OCI-LY3 (cell line): ENCODE measurements around the gene SEC31B.
A peak's percentile ranks its signal among the peaks of the same experiment; 100 is the strongest.

Experiments
- H2AFZ ChIP-seq: fragments of 200-600, 300-600 bp; shearing (Covaris generic); 2 replicates; pipeline ENCODE4 v1.6.0; 2014; ENCODE audit warnings: antibody characterized with exemption, low read depth, low read length
- H3K27ac ChIP-seq: fragments of 200-600, 300-600 bp; sonication (generic); 2 replicates; pipeline ENCODE4 v1.5.1; 2014; ENCODE audit warnings: mild to moderate bottlenecking, low read length, moderate library complexity, mixed read lengths
- H3K27me3 ChIP-seq: fragments of 200-600, 300-600 bp; sonication (generic); 2 replicates; pipeline ENCODE4 v1.6.1; 2014; ENCODE audit warnings: low read depth, low read length, mixed read lengths
- H3K36me3 ChIP-seq: fragments of 200-600, 300-600 bp; sonication (generic); replicated peaks from 2 replicates; pipeline ENCODE3; 2014; ENCODE audit warnings: low read depth, low read length, mixed read lengths
- H3K4me1 ChIP-seq: fragments of 300-600, 200-600 bp; sonication (generic); 2 replicates; pipeline ENCODE4 v1.6.1; 2014; ENCODE audit warnings: low read length, mixed read lengths
- H3K4me2 ChIP-seq: fragments of 200-600, 300-600 bp; sonication (generic); 2 replicates; pipeline ENCODE4 v1.6.1; 2014; ENCODE audit warnings: low read length, mixed read lengths
- H3K4me3 ChIP-seq: fragments of 300-600, 200-600 bp; sonication (generic); 2 replicates; pipeline ENCODE4 v1.5.1; 2014; ENCODE audit warnings: antibody characterized with exemption, mild to moderate bottlenecking, low read length, moderate library complexity
- H3K79me2 ChIP-seq: fragments of 300-600, 200-600 bp; shearing (Covaris generic); 2 replicates; pipeline ENCODE4 v1.6.1; 2014; ENCODE audit warnings: mild to moderate bottlenecking, low read length, mixed read lengths
- H3K9ac ChIP-seq: fragments of 300-600, 200-600 bp; shearing (Covaris generic); 2 replicates; pipeline ENCODE4 v1.6.0; 2014; ENCODE audit warnings: mild to moderate bottlenecking, low read length, moderate library complexity
- H3K9me3 ChIP-seq: fragments of 200-600, 300-600 bp; shearing (Covaris generic); 2 replicates; pipeline ENCODE4 v1.6.1; 2014; ENCODE audit warnings: low read length, mixed read lengths; ENCODE audit not compliant: insufficient read depth
- H4K20me1 ChIP-seq: fragments of 200-600, 300-600 bp; sonication (generic); 2 replicates; pipeline ENCODE4 v1.6.1; 2016; ENCODE audit warnings: low read length, mixed read lengths; ENCODE audit not compliant: insufficient read depth
- EZH2phosphoT487 ChIP-seq: fragments of 200-600 bp; shearing (Covaris generic); IDR thresholded peaks from 2 replicates; pipeline ENCODE4 v1.6.1; 2018; ENCODE audit warnings: antibody characterized with exemption, mixed run types, low read depth
- TF ChIP-seq, protein P1 (sequence below): fragments of 200-600, 300-600 bp; sonication (generic); IDR thresholded peaks from 2 replicates; pipeline ENCODE4 v1.5.1; 2014; ENCODE audit warnings: antibody characterized with exemption, low read length, low read depth

Gene SEC31B

DNA sequence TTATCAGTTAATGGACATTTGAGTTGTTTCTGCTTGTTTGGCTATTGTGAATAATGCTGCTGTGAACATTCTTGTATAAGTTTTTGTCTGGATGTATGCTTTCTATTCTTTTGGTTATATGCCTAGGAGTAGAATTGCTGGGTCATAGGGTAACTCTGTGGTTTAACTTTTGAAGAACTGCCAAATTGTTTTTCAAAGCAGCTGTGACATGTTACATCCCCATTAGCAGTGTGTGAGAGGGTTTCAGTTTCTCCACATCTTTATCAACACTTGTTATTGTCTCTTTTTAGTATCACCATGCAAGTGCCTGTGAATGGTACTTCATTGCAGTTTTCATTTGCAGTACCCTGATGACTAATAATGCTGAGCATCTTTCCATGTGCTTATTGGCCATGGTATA, 12.1 kb upstream of the SEC31B start:
- peaks cover 38% of the 10 kb centered on the region for H3K79me2 ChIP-seq
- peaks cover 2% of the 10 kb centered on the region for H3K36me3 ChIP-seq
- H3K27ac ChIP-seq = no peak overlapping the region
- no peak overlapping the region for H3K4me3 ChIP-seq
- H3K9me3 ChIP-seq = no peaks in the 10 kb centered on the region
- H4K20me1 ChIP-seq = peaks cover 6% of the 10 kb centered on the region; the same call in 1 of the 2 replicates
- H3K4me1 ChIP-seq = peaks cover 23% of the 10 kb centered on the region
- no peak overlapping the region for H3K4me2 ChIP-seq
- H2AFZ ChIP-seq = no peak overlapping the region
- H3K9ac ChIP-seq = no peak overlapping the region
- TF ChIP-seq, protein P1, sequence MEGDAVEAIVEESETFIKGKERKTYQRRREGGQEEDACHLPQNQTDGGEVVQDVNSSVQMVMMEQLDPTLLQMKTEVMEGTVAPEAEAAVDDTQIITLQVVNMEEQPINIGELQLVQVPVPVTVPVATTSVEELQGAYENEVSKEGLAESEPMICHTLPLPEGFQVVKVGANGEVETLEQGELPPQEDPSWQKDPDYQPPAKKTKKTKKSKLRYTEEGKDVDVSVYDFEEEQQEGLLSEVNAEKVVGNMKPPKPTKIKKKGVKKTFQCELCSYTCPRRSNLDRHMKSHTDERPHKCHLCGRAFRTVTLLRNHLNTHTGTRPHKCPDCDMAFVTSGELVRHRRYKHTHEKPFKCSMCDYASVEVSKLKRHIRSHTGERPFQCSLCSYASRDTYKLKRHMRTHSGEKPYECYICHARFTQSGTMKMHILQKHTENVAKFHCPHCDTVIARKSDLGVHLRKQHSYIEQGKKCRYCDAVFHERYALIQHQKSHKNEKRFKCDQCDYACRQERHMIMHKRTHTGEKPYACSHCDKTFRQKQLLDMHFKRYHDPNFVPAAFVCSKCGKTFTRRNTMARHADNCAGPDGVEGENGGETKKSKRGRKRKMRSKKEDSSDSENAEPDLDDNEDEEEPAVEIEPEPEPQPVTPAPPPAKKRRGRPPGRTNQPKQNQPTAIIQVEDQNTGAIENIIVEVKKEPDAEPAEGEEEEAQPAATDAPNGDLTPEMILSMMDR = no peak
- no peak for TF ChIP-seq EZH2phosphoT487
- no peaks in the 10 kb centered on the region for H3K27me3 ChIP-seq

DNA sequence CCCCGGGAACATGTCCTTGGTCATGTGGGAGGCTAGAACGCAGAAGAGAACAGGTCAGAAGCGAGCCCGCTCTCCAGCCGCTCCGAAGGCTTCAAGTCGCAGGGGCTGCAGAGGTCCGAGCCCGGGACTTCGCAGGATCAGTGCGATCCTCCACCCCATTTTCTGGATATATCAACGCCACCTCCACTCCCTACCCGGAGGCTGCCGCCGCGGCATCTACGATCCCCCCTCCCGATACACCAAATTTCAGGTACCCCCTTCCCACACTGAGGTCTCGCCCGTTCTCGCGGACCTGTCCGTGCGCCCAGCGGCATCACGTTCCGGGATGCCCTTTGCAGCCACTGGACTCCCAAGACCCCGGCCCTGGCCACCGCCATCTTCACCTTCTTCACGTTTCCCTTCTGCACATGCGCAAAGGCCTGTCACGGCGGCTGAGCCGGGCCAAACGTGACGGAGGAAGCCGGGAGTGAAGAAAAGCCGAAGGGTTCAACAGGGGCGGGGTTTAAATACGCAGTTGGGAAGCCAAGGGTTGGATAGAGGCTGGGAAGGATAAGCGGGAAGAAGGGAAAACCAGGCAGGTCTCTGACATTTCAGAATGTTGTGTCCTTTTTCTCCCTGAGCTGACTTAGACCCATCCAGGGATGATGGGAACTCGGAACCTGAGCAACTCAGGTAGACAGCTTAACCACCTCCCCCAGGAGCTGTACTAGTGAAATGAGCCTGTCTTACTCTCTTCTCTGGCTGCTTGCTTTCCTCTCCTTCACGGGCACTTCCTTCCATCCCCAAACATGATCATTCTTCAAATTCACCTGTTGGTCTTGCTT, 10.0 kb upstream of the SEC31B start, which contains the start of gene NDUFB8:
Gene NDUFB8 (minus strand): TSS at position 397 of the 824 bp plus-strand sequence. CDS start 20 bp downstream, at position 377.
- H3K27ac ChIP-seq = peak within 1 kb of the TSS; percentile 45
- H3K27me3 ChIP-seq = no peaks in the 10 kb centered on the region
- H3K4me3 ChIP-seq = peak within 1 kb of the TSS; percentile 96

DNA sequence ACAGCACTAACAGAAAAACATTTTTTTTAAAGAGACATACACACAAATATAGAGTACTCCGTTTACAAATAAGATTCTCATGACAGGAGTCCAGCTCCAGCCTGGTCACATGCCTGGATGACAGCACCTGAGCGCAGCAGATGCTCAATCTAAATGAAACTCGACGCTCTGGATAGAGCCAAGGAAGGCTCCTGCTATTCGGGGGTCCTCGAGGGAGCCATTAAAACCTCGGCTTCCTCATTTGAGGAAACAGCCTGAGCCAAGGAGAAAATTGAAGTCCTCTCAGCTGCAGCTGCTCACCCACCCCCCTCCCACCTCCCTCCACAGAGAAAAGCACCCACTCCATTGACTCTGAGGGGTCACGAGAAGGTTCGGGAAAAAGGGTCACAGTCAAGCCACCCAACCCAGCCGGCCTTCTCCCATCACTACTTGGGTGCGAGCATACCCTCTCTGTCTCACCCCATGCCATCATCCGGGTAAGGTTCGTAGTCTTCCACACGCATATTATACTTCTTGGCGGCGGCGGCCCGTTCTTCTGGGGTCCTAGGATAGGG, 9.3 kb upstream of the SEC31B start:
- no peaks in the 10 kb centered on the region for H3K9me3 ChIP-seq
- H3K4me2 ChIP-seq = peak overlapping the region; percentile 97
- peaks cover 14% of the 10 kb centered on the region for H3K4me1 ChIP-seq
- H3K79me2 ChIP-seq = peaks cover 28% of the 10 kb centered on the region
- peak overlapping the region; percentile 96 for H3K4me3 ChIP-seq
- H3K9ac ChIP-seq = peak overlapping the region; percentile 88
- peak overlapping the region; percentile 45 for H3K27ac ChIP-seq
- peak overlapping the region; percentile 91; the same call in 1 of the 2 replicates for H2AFZ ChIP-seq
- TF ChIP-seq EZH2phosphoT487 = no peak
- TF ChIP-seq, protein P1 = no peak
- H3K27me3 ChIP-seq = no peaks in the 10 kb centered on the region
- no peaks in the 10 kb centered on the region for H4K20me1 ChIP-seq
- H3K36me3 ChIP-seq = peaks cover 12% of the 10 kb centered on the region

More for the DNA sequence above, 10.0 kb upstream of the SEC31B start, which contains the start of gene NDUFB8:
- no peaks in the 10 kb centered on the region for H3K9me3 ChIP-seq
- peaks cover 12% of the 10 kb centered on the region for H3K36me3 ChIP-seq
- no peak for TF ChIP-seq EZH2phosphoT487
- TF ChIP-seq, protein P1 = no peak
- peak within 1 kb of the TSS; percentile 91 for H2AFZ ChIP-seq
- peak within 1 kb of the TSS; percentile 88 for H3K9ac ChIP-seq
- H3K4me1 ChIP-seq = peaks cover 14% of the 10 kb centered on the region
- no peaks in the 10 kb centered on the region for H4K20me1 ChIP-seq
- H3K4me2 ChIP-seq = peak within 1 kb of the TSS; percentile 97
- peaks cover 28% of the 10 kb centered on the region for H3K79me2 ChIP-seq

DNA sequence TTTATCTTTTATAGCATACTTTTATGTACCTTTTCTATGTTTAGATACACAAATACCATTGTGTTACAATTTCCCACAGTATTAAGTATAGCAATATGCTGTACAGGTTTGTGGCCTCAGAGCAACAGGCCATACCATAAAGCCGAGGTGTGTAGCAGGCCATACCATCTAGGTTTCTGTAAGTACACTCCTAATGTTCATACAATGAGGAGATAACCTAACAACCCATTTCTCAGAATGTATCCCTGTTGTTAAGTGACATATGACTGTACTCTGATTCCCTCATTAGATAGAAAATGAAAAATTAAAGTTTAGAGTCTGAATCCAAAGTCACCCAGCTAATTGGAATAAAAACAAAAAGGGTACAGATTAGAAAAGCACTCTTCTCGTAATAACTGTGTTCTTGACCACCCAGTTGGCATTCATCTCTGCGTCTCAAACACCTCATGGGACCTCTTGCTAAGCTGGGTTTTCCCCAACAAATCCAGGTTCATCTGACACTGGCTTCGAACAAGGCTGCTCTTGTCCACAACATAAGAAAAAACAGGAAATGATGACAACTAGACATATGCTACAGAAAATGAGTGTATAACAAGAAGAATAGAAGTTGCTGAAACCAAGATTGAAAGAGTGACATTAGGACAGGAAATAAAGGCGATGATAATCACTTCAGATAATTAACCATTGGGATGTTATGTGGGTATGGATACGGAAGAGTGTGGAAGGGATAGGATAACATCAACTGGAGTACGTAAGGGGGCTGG, 8.6 kb upstream of the SEC31B start:
- H4K20me1 ChIP-seq = no peaks in the 10 kb centered on the region
- H3K4me1 ChIP-seq = peaks cover 14% of the 10 kb centered on the region
- H3K4me2 ChIP-seq = peak overlapping the region; percentile 97
- peaks cover 12% of the 10 kb centered on the region for H3K36me3 ChIP-seq
- H3K4me3 ChIP-seq = peak overlapping the region; percentile 96
- H3K27me3 ChIP-seq = no peaks in the 10 kb centered on the region
- H2AFZ ChIP-seq = no peak overlapping the region
- no peaks in the 10 kb centered on the region for H3K9me3 ChIP-seq
- H3K79me2 ChIP-seq = peaks cover 28% of the 10 kb centered on the region
- H3K27ac ChIP-seq = peak overlapping the region; percentile 45
- H3K9ac ChIP-seq = peak overlapping the region; percentile 88
- TF ChIP-seq EZH2phosphoT487 = no peak
- TF ChIP-seq, protein P1 = no peak
